NB4 (cell line): ENCODE data around the gene MAN2A1.

Experiments used
- DNase-seq: peaks from one replicate; pipeline ENCODE4 v3.0.0; 2010; ENCODE audit warnings: low read depth
- H3K4me3 ChIP-seq: one replicate; pipeline ENCODE4 v1.5.1; 2011; ENCODE audit warnings: mild to moderate bottlenecking, low read depth, low read length, moderate library complexity
- MYC ChIP-seq: IDR thresholded peaks from 2 replicates; pipeline ENCODE4 v1.6.1; 2011; ENCODE audit warnings: low read depth, low read length
- POLR2A ChIP-seq: IDR thresholded peaks from 2 replicates; pipeline ENCODE4 v1.6.1; 2011; ENCODE audit warnings: mild to moderate bottlenecking; ENCODE audit not compliant: insufficient read length; ENCODE audit errors: extremely low read depth
- TF ChIP-seq, protein P1 (sequence below): IDR thresholded peaks from 2 replicates; pipeline ENCODE4 v1.6.1; 2011; ENCODE audit warnings: low read depth, low read length
- TF ChIP-seq, protein P2 (sequence below): IDR thresholded peaks from one replicate; pipeline ENCODE4 v1.5.1; 2012; ENCODE audit warnings: low read depth, low read length

MAN2A1 gene

DNA sequence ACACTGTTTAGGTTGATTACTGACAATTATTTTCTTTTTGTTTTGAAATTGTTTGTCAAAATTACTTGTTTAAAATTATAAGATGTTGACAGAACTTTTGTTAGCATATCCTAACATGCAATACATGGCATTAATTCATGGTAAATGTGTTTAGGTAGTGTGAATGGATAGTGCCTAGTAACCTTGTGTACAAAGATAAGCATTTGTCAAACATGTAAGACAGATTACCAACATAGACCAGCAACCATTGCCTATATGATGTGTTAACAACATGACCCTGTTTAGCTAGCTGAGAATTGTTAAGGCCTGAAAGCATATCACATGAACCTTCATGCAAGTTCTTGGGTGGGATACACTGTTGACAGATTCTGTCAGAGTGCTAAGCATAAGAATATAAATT, 13.4 kb downstream of the MAN2A1 start:
- no peak for DNase-seq
- H3K4me3 ChIP-seq, result no peak overlapping the region
- TF ChIP-seq POLR2A (no peak), MYC (no peak)
- TF ChIP-seq, protein P1, sequence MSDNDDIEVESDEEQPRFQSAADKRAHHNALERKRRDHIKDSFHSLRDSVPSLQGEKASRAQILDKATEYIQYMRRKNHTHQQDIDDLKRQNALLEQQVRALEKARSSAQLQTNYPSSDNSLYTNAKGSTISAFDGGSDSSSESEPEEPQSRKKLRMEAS, result no peak
- TF ChIP-seq, protein P2, sequence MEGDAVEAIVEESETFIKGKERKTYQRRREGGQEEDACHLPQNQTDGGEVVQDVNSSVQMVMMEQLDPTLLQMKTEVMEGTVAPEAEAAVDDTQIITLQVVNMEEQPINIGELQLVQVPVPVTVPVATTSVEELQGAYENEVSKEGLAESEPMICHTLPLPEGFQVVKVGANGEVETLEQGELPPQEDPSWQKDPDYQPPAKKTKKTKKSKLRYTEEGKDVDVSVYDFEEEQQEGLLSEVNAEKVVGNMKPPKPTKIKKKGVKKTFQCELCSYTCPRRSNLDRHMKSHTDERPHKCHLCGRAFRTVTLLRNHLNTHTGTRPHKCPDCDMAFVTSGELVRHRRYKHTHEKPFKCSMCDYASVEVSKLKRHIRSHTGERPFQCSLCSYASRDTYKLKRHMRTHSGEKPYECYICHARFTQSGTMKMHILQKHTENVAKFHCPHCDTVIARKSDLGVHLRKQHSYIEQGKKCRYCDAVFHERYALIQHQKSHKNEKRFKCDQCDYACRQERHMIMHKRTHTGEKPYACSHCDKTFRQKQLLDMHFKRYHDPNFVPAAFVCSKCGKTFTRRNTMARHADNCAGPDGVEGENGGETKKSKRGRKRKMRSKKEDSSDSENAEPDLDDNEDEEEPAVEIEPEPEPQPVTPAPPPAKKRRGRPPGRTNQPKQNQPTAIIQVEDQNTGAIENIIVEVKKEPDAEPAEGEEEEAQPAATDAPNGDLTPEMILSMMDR, result no peak

DNA sequence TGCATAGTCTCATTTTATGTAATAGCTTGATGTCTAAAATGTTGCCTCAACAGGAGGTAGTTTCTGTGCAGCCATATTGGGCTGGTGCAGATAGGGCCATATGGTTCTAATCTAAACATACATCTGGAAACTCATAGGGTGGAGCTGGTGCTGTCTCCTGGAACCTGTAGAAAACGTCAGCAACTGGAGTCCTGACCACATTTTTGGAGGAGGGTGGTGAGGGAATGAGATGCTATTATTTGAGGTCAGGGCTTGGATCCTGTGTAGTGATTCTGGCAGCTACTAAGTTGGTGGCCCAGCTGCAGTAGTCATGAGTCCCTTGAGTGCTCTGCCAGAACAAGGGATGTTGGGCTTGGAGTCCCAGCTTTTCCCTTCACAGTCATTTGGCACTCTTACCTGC, 14.1 kb downstream of the MAN2A1 start:
- TF ChIP-seq, protein P1, result no peak
- TF ChIP-seq MYC (no peak), POLR2A (no peak)
- TF ChIP-seq, protein P2, result no peak
- no peak overlapping the region for H3K4me3 ChIP-seq
- DNase-seq, result no peak

DNA sequence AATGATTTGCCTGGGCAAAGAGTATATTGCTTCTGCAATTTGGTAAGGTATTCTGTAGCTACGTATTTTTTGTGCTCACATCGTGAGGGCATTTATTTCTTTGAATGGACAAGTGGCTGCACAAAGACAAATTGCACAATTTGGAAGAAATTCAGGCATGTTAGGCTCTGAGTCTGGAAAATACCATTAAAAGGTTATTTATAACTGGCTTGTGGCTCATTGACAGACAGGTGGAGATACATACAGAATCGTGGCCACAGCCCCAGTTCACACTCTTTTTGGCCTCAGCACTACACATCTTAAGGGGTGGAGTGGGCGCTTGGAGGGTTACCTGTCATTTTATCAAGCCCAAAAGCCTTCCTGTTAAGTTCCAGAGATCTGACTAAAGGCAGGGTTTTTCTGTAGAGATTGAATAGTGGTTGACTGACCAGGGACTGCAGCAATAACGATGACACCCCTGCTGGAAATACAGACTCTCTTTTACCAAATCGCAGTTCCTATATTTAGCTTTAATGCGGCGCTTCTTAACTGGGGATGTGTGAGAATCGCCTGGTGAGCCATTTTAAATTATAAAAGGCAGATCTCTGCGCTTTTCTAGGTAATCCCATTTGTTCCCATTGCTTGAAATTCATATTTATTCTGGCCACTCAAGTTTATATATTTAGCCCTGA, 14.7 kb downstream of the MAN2A1 start:
- no peak overlapping the region for H3K4me3 ChIP-seq
- DNase-seq, result no peak
- TF ChIP-seq, protein P2, result no peak
- TF ChIP-seq, protein P1, result no peak
- TF ChIP-seq POLR2A, result no peak
- no peak for TF ChIP-seq MYC

DNA sequence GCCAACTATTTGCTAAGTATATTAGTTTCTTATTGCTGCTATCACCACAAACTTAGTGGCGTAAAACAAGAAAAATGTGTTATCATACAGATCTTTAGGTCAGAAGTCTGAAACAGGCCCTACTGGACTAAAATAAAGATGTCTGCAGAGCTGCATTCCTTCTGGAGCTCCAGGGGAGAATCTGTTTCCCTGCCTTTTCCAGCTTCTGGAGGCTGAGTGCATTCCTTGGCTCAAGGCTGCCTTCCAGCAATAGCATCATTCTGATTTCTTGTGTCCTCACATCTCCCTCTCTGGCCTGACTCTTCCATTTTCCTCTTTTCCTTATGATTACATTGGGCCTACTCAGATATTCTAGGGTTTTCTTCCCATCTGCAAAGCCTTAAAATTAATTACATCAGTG, 15.9 kb downstream of the MAN2A1 start:
- no peak overlapping the region for H3K4me3 ChIP-seq
- no peak for TF ChIP-seq POLR2A
- TF ChIP-seq, protein P2, result no peak
- TF ChIP-seq, protein P1, result no peak
- no peak for TF ChIP-seq MYC
- DNase-seq, result no peak

DNA sequence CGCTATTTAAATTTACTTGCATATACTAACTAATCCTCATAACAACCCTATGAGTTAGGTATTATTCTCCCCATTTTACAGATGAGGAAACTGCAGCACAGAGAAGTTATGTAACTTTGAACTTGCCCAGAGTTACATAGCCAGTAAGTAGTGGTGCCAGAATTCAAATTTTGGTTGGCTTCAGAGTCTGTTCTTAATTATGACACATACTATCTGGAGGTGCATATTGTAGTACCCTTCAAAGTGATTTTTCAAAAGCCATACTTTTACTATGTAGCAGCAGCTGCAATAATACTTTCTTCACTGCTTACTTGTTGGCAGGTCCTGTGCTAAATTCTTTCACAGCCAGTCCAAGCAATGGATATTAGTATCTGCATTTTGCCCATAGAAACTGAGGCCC, 16.4 kb downstream of the MAN2A1 start:
- DNase-seq, result no peak
- H3K4me3 ChIP-seq, result no peak overlapping the region
- TF ChIP-seq MYC (no peak), POLR2A (no peak)
- TF ChIP-seq, protein P2, result no peak
- TF ChIP-seq, protein P1, result no peak
